HEK293 (cell line): ENCODE results near the gene KCNK6.

Source experiments
- CTCF ChIA-PET: fragments of 350-600 bp; formaldehyde crosslinking; extraction: SDS; loops from one replicate; lab custom pipeline; 2021; ENCODE audit warnings: antibody characterized with exemption; lab: Yijun Ruan, JAX
- POLR2A ChIA-PET: fragments of 300-600 bp; formaldehyde crosslinking; extraction: SDS; loops from one replicate; lab custom pipeline; 2020; ENCODE audit warnings: antibody characterized with exemption, inconsistent platforms; lab: Yijun Ruan, JAX
- H3K27ac ChIP-seq: fragments of 200-500 bp; sonication (Bioruptor generic); 2 replicates; pipeline ENCODE4 v1.5.1; 2014; ENCODE audit warnings: low read depth, low read length, control low read depth, inconsistent platforms; ENCODE audit errors: extremely low read depth
- H3K36me3 ChIP-seq, 2 experiments: fragments of 200-500 bp in 1 of 2; sonication (Bioruptor generic) in 1 of 2; 1 replicate in 1 of 2; 2 replicates in 1 of 2; pipeline ENCODE4 v1.5.1; 2014 to 2017; ENCODE audit warnings: inconsistent platforms in 2 of 2, low read length in 2 of 2; ENCODE audit not compliant: control insufficient read depth in 2 of 2, insufficient read depth in 1 of 2
- H3K4me1 ChIP-seq: fragments of 200-500 bp; sonication (Bioruptor generic); 2 replicates; pipeline ENCODE4 v1.5.1; 2014; ENCODE audit warnings: mild to moderate bottlenecking, low read length, inconsistent platforms; ENCODE audit not compliant: control insufficient read depth, insufficient read depth
- H3K4me3 ChIP-seq: 2 replicates; pipeline ENCODE4 v1.5.1; 2011; ENCODE audit warnings: low read depth, mild to moderate bottlenecking, control low read depth, low read length, moderate library complexity
- H3K9me3 ChIP-seq: fragments of 200-500 bp; sonication (Bioruptor generic); 2 replicates; pipeline ENCODE4 v1.5.1; 2014; ENCODE audit warnings: low read depth, low read length, inconsistent platforms; ENCODE audit not compliant: control insufficient read depth, insufficient read depth
- EGR2 ChIP-seq: fragments of 450-650 bp; formaldehyde crosslinking; IDR thresholded peaks from 2 replicates; pipeline ENCODE4 v1.5.1; 2016; ENCODE audit warnings: low read depth, missing biosample characterization, missing genetic modification characterization
- GLI4 ChIP-seq: fragments of 450-650 bp; formaldehyde crosslinking; IDR thresholded peaks from 2 replicates; pipeline ENCODE4 v1.5.1; 2016; ENCODE audit warnings: missing biosample characterization, missing genetic modification characterization
- HOXA7 ChIP-seq: sonication (generic); formaldehyde crosslinking; IDR thresholded peaks from 2 replicates; pipeline ENCODE4 v1.8.1; 2022; ENCODE audit warnings: missing genetic modification reagents, borderline replicate concordance
- OSR2 ChIP-seq: fragments of 450-650 bp; formaldehyde crosslinking; IDR thresholded peaks from 2 replicates; pipeline ENCODE4 v1.5.1; 2016; ENCODE audit warnings: missing biosample characterization, missing genetic modification characterization
- OVOL3 ChIP-seq: fragments of 450-650 bp; formaldehyde crosslinking; IDR thresholded peaks from 2 replicates; pipeline ENCODE4 v1.5.1; 2016; ENCODE audit warnings: missing biosample characterization, missing genetic modification characterization
- SCRT1 ChIP-seq: fragments of 450-650 bp; formaldehyde crosslinking; IDR thresholded peaks from 2 replicates; pipeline ENCODE4 v1.5.1; 2016; ENCODE audit warnings: missing biosample characterization, missing genetic modification characterization, borderline replicate concordance
- SP3 ChIP-seq: fragments of 450-650 bp; formaldehyde crosslinking; IDR thresholded peaks from 2 replicates; pipeline ENCODE4 v1.5.1; 2016; ENCODE audit warnings: missing biosample characterization, missing genetic modification characterization
- YY1 ChIP-seq: fragments of 450-650 bp; formaldehyde crosslinking; IDR thresholded peaks from 2 replicates; pipeline ENCODE4 v1.5.1; 2018; ENCODE audit warnings: missing biosample characterization, missing genetic modification characterization
- ZEB2 ChIP-seq: fragments of 450-650 bp; formaldehyde crosslinking; IDR thresholded peaks from 2 replicates; pipeline ENCODE4 v1.5.1; 2016; ENCODE audit warnings: missing biosample characterization, missing genetic modification characterization
- ZNF202 ChIP-seq: fragments of 450-650 bp; formaldehyde crosslinking; IDR thresholded peaks from 2 replicates; pipeline ENCODE4 v1.5.1; 2016; ENCODE audit warnings: missing biosample characterization, missing genetic modification characterization, borderline replicate concordance
- ZNF211 ChIP-seq: fragments of 450-650 bp; formaldehyde crosslinking; IDR thresholded peaks from 2 replicates; pipeline ENCODE4 v1.5.1; 2016; ENCODE audit warnings: low read depth, missing biosample characterization, missing genetic modification characterization
- ZNF223 ChIP-seq: fragments of 450-650 bp; formaldehyde crosslinking; IDR thresholded peaks from 2 replicates; pipeline ENCODE4 v1.5.1; 2016; ENCODE audit warnings: missing biosample characterization, missing genetic modification characterization
- ZNF239 ChIP-seq: fragments of 450-650 bp; formaldehyde crosslinking; IDR thresholded peaks from 2 replicates; pipeline ENCODE4 v1.5.1; 2016; ENCODE audit warnings: missing biosample characterization, missing genetic modification characterization
- ZNF248 ChIP-seq: fragments of 450-650 bp; formaldehyde crosslinking; IDR thresholded peaks from 2 replicates; pipeline ENCODE4 v1.5.1; 2017; ENCODE audit warnings: missing biosample characterization, missing genetic modification characterization
- ZNF37A ChIP-seq: fragments of 450-650 bp; IDR thresholded peaks from 2 replicates; pipeline ENCODE4 v1.5.1; 2018; ENCODE audit warnings: missing biosample characterization, missing genetic modification characterization
- ZNF391 ChIP-seq: fragments of 450-650 bp; formaldehyde crosslinking; IDR thresholded peaks from 2 replicates; pipeline ENCODE4 v1.5.1; 2016; ENCODE audit warnings: low read depth, missing biosample characterization, missing genetic modification characterization, borderline replicate concordance
- ZNF670 ChIP-seq: fragments of 450-650 bp; formaldehyde crosslinking; IDR thresholded peaks from 2 replicates; pipeline ENCODE4 v1.5.1; 2016; ENCODE audit warnings: missing biosample characterization, missing genetic modification characterization, low read depth
- ZNF704 ChIP-seq: fragments of 450-650 bp; formaldehyde crosslinking; IDR thresholded peaks from 2 replicates; pipeline ENCODE4 v1.5.1; 2016; ENCODE audit warnings: missing biosample characterization, missing genetic modification characterization
- ZNF768 ChIP-seq: fragments of 450-650 bp; formaldehyde crosslinking; IDR thresholded peaks from 2 replicates; pipeline ENCODE4 v1.5.1; 2018; ENCODE audit warnings: missing biosample characterization, mild to moderate bottlenecking, missing genetic modification characterization
- ZNF791 ChIP-seq: fragments of 450-650 bp; formaldehyde crosslinking; IDR thresholded peaks from 2 replicates; pipeline ENCODE4 v1.5.1; 2016; ENCODE audit warnings: missing biosample characterization, missing genetic modification characterization
- ZSCAN16 ChIP-seq: fragments of 450-650 bp; formaldehyde crosslinking; IDR thresholded peaks from 2 replicates; pipeline ENCODE4 v1.5.1; 2016; ENCODE audit warnings: missing biosample characterization, missing genetic modification characterization
- TF ChIP-seq, protein P1 (sequence below): fragments of 450-650 bp; IDR thresholded peaks from 2 replicates; pipeline ENCODE4 v1.5.1; 2018; ENCODE audit warnings: missing biosample characterization, missing genetic modification characterization
- TF ChIP-seq, protein P2 (sequence below): fragments of 450-650 bp; formaldehyde crosslinking; IDR thresholded peaks from 2 replicates; pipeline ENCODE4 v1.5.1; 2016; ENCODE audit warnings: missing biosample characterization, missing genetic modification characterization
- TF ChIP-seq, protein P3 (sequence below): fragments of 450-650 bp; formaldehyde crosslinking; IDR thresholded peaks from 2 replicates; pipeline ENCODE4 v1.5.1; 2016; ENCODE audit warnings: missing biosample characterization, missing genetic modification characterization
- TF ChIP-seq, protein P4 (sequence below): fragments of 450-650 bp; formaldehyde crosslinking; IDR thresholded peaks from 2 replicates; pipeline ENCODE4 v1.5.1; 2016; ENCODE audit warnings: missing biosample characterization, missing genetic modification characterization, borderline replicate concordance

Gene KCNK6

GRCh38 chr19:38276942-38277517, 42.6 kb upstream of the KCNK6 start:
- POLR2A ChIA-PET = interaction anchor here (0.6 to 3.9 kb wide), 3 partner anchors 11 to 44 kb away, joined by 3 to 26 read pairs (median 4); partner anchors contain the start of gene SPINT2
- TF ChIP-seq ZNF768 (no peak), ZNF239 (tag by site-specific recombination) (no peak), OSR2 (tag by site-specific recombination) (0 out of 2 replicates have a peak, but pooled peaks have one; percentile 9), OVOL3 (peak; percentile 9; the same call in 1 of the 2 replicates), ZNF248 (tag by site-specific recombination) (no peak), ZNF37A (tag by site-specific recombination) (no peak), ZSCAN16 (tag by site-specific recombination) (0 out of 2 replicates have a peak, but pooled peaks have one; percentile 13), EGR2 (no peak), ZNF791 (tag by site-specific recombination) (no peak), ZNF391 (tag by site-specific recombination) (no peak), ZNF202 (tag by site-specific recombination) (no peak), ZNF704 (tag by site-specific recombination) (no peak), ZNF670 (tag by site-specific recombination) (no peak), ZNF223 (tag by site-specific recombination) (no peak), GLI4 (tag by site-specific recombination) (no peak), HOXA7 (CRISPR knock-in tag) (no peak), SCRT1 (tag by site-specific recombination) (no peak), ZNF211 (tag by site-specific recombination) (no peak), SP3 (tag by site-specific recombination) (no peak), YY1 (no peak), ZEB2 (tag by site-specific recombination) (no peak)
- TF ChIP-seq, protein P1, sequence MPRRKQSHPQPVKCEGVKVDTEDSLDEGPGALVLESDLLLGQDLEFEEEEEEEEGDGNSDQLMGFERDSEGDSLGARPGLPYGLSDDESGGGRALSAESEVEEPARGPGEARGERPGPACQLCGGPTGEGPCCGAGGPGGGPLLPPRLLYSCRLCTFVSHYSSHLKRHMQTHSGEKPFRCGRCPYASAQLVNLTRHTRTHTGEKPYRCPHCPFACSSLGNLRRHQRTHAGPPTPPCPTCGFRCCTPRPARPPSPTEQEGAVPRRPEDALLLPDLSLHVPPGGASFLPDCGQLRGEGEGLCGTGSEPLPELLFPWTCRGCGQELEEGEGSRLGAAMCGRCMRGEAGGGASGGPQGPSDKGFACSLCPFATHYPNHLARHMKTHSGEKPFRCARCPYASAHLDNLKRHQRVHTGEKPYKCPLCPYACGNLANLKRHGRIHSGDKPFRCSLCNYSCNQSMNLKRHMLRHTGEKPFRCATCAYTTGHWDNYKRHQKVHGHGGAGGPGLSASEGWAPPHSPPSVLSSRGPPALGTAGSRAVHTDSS (tag by site-specific recombination) = no peak
- TF ChIP-seq, protein P2, sequence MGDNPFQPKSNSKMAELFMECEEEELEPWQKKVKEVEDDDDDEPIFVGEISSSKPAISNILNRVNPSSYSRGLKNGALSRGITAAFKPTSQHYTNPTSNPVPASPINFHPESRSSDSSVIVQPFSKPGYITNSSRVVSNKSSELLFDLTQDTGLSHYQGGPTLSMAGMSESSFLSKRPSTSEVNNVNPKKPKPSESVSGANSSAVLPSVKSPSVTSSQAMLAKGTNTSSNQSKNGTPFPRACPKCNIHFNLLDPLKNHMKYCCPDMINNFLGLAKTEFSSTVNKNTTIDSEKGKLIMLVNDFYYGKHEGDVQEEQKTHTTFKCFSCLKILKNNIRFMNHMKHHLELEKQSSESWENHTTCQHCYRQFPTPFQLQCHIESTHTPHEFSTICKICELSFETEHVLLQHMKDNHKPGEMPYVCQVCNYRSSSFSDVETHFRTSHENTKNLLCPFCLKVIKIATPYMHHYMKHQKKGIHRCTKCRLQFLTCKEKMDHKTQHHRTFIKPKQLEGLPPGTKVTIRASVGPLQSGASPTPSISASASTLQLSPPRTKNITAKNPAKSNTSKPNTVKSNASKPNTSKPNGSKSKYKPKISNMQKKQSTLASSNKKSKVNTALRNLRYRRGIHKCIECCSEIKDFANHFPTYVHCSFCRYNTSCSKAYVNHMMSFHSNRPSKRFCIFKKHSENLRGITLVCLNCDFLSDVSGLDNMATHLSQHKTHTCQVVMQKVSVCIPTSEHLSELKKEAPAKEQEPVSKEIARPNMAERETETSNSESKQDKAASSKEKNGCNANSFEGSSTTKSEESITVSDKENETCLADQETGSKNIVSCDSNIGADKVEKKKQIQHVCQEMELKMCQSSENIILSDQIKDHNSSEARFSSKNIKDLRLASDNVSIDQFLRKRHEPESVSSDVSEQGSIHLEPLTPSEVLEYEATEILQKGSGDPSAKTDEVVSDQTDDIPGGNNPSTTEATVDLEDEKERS (tag by site-specific recombination) = 0 out of 2 replicates have a peak, but pooled peaks have one; percentile 66
- TF ChIP-seq, protein P3, sequence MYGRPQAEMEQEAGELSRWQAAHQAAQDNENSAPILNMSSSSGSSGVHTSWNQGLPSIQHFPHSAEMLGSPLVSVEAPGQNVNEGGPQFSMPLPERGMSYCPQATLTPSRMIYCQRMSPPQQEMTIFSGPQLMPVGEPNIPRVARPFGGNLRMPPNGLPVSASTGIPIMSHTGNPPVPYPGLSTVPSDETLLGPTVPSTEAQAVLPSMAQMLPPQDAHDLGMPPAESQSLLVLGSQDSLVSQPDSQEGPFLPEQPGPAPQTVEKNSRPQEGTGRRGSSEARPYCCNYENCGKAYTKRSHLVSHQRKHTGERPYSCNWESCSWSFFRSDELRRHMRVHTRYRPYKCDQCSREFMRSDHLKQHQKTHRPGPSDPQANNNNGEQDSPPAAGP (tag by site-specific recombination) = no peak
- TF ChIP-seq, protein P4, sequence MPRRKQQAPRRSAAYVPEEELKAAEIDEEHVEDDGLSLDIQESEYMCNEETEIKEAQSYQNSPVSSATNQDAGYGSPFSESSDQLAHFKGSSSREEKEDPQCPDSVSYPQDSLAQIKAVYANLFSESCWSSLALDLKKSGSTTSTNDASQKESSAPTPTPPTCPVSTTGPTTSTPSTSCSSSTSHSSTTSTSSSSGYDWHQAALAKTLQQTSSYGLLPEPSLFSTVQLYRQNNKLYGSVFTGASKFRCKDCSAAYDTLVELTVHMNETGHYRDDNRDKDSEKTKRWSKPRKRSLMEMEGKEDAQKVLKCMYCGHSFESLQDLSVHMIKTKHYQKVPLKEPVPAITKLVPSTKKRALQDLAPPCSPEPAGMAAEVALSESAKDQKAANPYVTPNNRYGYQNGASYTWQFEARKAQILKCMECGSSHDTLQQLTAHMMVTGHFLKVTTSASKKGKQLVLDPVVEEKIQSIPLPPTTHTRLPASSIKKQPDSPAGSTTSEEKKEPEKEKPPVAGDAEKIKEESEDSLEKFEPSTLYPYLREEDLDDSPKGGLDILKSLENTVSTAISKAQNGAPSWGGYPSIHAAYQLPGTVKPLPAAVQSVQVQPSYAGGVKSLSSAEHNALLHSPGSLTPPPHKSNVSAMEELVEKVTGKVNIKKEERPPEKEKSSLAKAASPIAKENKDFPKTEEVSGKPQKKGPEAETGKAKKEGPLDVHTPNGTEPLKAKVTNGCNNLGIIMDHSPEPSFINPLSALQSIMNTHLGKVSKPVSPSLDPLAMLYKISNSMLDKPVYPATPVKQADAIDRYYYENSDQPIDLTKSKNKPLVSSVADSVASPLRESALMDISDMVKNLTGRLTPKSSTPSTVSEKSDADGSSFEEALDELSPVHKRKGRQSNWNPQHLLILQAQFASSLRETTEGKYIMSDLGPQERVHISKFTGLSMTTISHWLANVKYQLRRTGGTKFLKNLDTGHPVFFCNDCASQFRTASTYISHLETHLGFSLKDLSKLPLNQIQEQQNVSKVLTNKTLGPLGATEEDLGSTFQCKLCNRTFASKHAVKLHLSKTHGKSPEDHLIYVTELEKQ (tag by site-specific recombination) = no peak
- no peaks in the 10 kb centered on the region; the same call in 1 of the 2 replicates for H3K9me3 ChIP-seq
- CTCF ChIA-PET = interaction anchor here (0.6 to 1.2 kb wide), 4 partner anchors 11 to 34 kb away, joined by 3 to 8 read pairs (median 4); no protein-coding TSS in a partner anchor
- H3K27ac ChIP-seq = no peak overlapping the region
- H3K36me3 ChIP-seq = peaks cover 6 to 18% of the 10 kb centered on the region in 2 experiments; a peak in 2 of 3 replicates
- H3K4me3 ChIP-seq = no peak overlapping the region
- H3K4me1 ChIP-seq = peaks cover 13% of the 10 kb centered on the region
